ENCODE data around the gene CHCHD6. TPM values are rescaled to one million over a fixed set of nuclear protein-coding genes. Genes with fewer than 3 reads are reported as not detected.

CHCHD6 gene
- total RNA-seq, 1 donor from 2014 or later: 38.2 TPM

DNA sequence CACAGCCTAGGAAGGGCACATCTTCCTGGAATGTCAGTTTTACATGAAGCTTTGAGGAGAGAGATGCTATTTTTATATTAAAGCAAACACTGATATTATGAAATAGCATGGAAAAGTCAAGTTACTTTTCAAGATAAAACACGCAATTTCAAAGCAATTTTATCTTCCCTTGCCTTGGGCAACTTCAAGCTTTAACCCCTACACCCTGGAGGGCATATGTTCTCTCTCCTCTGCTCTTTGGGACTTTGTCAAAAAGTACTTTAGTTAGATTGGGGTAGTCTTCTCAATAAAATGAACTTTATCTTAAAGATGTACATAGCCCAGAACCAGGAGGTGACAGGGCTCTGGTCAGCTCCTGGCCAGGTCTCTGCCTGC, 192.0 kb downstream of the CHCHD6 start:
- no peak overlapping the region for H3K4me3 ChIP-seq (ENCODE audit: low read depth, low read length)
- DNase-seq (ENCODE audit: low read depth): no peak
- TF ChIP-seq, protein P1, sequence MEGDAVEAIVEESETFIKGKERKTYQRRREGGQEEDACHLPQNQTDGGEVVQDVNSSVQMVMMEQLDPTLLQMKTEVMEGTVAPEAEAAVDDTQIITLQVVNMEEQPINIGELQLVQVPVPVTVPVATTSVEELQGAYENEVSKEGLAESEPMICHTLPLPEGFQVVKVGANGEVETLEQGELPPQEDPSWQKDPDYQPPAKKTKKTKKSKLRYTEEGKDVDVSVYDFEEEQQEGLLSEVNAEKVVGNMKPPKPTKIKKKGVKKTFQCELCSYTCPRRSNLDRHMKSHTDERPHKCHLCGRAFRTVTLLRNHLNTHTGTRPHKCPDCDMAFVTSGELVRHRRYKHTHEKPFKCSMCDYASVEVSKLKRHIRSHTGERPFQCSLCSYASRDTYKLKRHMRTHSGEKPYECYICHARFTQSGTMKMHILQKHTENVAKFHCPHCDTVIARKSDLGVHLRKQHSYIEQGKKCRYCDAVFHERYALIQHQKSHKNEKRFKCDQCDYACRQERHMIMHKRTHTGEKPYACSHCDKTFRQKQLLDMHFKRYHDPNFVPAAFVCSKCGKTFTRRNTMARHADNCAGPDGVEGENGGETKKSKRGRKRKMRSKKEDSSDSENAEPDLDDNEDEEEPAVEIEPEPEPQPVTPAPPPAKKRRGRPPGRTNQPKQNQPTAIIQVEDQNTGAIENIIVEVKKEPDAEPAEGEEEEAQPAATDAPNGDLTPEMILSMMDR (conservative IDR thresholded peaks at IDR 0.05; ENCODE audit: low read depth, low read length): no peak

DNA sequence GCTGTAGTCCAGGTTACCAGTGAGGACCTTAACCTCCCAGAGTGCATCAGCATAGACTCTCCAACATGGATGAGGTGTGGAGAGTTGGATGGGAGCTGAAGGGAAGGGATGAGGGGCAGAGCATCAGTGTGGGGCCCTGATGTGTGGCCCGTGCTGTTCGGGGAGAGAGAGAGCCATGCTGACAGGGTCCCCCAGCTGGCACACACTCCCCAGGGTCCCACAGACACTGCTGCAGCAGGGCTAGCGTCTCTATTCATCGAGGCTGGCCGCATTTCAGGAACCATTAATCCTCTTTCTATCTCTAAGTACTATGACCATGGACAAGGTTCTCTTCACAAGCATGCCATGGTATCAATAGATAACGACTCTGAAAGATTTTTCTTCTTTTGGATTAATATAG, 192.9 kb downstream of the CHCHD6 start:
- no peak overlapping the region for H3K4me3 ChIP-seq (ENCODE audit: low read depth, low read length)
- no peak for DNase-seq (ENCODE audit: low read depth)
- TF ChIP-seq, protein P1 (conservative IDR thresholded peaks at IDR 0.05; ENCODE audit: low read depth, low read length): no peak

DNA sequence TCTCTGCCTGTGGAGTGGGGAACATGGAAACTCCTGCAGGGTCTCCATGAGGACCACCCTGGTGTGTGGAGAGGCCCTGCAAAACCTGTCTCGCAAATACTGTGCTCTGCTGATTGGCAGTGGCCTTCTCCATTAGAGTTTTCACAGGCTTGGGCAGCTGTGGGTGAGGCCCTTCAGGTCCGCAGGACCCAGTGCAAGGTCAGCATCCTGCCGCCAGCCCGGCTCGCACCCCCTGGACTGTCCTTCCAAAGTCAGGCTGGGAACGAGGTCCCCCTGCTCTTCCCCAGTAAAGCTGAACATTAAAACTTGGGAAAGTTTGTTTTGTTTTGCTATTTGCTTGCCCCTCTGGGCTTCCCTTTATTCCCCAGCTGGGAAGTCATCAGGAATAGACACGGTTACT, 193.9 kb downstream of the CHCHD6 start:
- no peak for DNase-seq (ENCODE audit: low read depth)
- TF ChIP-seq, protein P1 (conservative IDR thresholded peaks at IDR 0.05; ENCODE audit: low read depth, low read length): no peak
- no peak overlapping the region for H3K4me3 ChIP-seq (ENCODE audit: low read depth, low read length)

DNA sequence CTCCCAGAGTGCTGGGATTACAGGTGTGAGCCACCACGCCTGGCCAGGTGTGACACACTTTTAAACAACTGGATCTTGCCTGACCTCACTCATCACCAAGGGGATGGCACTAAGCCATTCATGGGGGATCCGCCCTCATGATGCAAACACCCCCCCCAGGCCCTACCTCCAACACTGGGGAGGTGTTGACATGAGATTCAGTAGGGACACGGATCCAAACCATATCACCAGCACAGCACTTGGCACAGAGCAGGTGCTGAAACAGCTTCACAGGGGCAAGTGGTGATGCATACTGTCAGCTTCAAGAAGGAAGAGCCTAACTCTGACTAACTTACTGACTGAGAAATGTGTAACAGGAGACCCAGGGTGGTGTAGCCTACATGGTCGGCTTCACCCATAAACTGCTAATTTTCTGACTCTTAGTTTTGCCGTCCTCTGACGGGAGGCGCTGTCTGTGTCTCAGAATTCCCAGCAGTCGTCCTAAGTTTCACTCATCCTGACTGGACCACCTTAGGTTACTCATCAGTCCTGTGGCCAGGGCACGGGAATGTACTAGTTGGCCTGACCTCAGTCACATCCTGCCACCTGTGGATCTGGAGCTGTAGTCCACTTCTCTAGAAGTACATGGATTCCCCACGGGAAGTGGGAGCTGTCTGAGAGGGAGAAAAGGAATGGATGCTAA, 197.0 kb downstream of the CHCHD6 start:
- TF ChIP-seq, protein P1 (conservative IDR thresholded peaks at IDR 0.05; ENCODE audit: low read depth, low read length): no peak
- no peak for DNase-seq (ENCODE audit: low read depth)
- no peak overlapping the region for H3K4me3 ChIP-seq (ENCODE audit: low read depth, low read length)

DNA sequence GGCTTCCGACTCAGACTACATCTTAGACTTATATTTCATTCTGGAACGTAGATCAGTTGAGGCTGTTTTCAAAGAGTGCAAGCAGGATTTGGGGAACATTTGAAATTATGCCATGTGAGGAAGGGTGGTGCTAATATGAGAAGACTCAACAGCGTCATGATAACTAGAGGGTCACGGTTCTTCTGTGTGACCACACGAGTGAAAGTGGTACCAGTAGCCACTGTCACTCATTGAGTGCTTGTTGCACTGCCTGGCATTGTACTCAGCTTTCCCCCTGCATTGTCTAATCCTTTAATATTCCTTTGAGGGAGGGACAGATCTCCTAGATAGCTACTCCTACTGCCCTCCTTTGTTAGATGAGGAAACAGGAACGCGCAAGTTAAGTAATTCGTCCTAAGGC, 197.6 kb downstream of the CHCHD6 start:
- TF ChIP-seq, protein P1 (conservative IDR thresholded peaks at IDR 0.05; ENCODE audit: low read depth, low read length): no peak
- DNase-seq (ENCODE audit: low read depth): no peak
- H3K4me3 ChIP-seq (ENCODE audit: low read depth, low read length): no peak overlapping the region

DNA sequence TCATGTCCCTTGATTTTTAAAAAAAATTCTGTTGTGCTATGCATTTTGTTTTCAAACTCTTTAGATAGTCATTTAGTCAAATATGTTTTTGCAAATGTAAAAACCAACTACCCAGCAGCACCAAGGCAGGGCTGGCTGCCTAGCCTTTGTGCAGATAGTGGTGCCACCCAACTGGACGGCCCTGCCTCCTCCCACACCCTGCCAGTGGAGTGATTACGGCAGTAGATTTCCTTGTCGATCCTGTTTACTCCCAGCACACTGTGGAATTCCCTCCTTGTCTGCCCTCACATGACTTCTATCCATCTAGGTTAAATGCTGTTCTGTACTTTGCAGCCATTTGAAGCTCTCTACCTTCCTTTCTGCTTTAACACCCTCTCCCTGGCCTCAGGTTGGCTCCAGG, 199.5 kb downstream of the CHCHD6 start:
- H3K4me3 ChIP-seq (ENCODE audit: low read depth, low read length): no peak overlapping the region
- DNase-seq (ENCODE audit: low read depth): no peak
- TF ChIP-seq, protein P1 (conservative IDR thresholded peaks at IDR 0.05; ENCODE audit: low read depth, low read length): no peak

DNA sequence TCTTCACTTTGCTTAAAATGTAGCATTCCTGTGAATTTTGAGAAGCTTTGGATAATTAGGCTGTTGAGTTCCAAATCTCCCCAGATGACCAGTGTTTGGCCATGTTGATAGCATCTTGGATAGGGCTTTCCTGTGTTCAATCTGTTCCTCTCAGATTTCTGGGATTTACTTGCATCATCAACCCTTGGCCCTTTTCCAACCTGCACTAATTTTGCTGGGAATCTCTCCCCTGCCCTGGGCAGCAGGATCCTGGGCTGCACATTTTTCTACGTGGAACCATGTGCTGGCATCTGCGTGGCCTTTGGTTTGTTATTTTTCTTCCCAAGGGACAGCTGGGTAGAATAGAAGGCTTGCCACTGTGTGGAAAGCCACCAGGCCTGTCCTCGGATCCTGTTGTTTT, 203.5 kb downstream of the CHCHD6 start:
- no peak overlapping the region for H3K4me3 ChIP-seq (ENCODE audit: low read depth, low read length)
- DNase-seq (ENCODE audit: low read depth): no peak
- TF ChIP-seq, protein P1 (conservative IDR thresholded peaks at IDR 0.05; ENCODE audit: low read depth, low read length): no peak
